Calu3 (cell line): ENCODE measurements around the gene ATP5PF. TPM values are rescaled to one million over a fixed set of nuclear protein-coding genes. Genes with fewer than 3 reads are reported as not detected.
"Not testable (repeated sequence)": the region's sequence is repeated elsewhere in the genome, so short reads cannot be mapped to it uniquely, and the experiment has no call there.

Source experiments
- Bru-seq: library from RNA; stranded (reverse); fragments of 400-500 nt; gene quantifications from one replicate; lab custom pipeline; 2021; lab: Mats Ljungman, UMichigan
- BruChase-seq, 2 experiments: library from RNA; stranded (reverse); fragments of 400-500 nt; gene quantifications; one replicate each; lab custom pipeline; 2021; lab: Mats Ljungman, UMichigan
- BruUV-seq: library from RNA; stranded (reverse); fragments of 400-500 nt; replicated peaks from 2 replicates; lab custom pipeline; 2021; lab: Mats Ljungman, UMichigan
- CTCF ChIA-PET: fragments of 300-600 bp; sonication (Branson Sonifier 250); formaldehyde crosslinking; loops from one replicate; lab custom pipeline; 2022; ENCODE audit warnings: antibody characterized with exemption; lab: Charles Lee
- DNase-seq: peaks from one replicate; pipeline ENCODE4 v3.0.0; 2022
- H3K27ac Mint-ChIP-seq: one replicate; pipeline ENCODE4 v1.8.0; 2022; ENCODE audit warnings: mixed read lengths; ENCODE audit not compliant: unreplicated experiment
- H3K27me3 Mint-ChIP-seq: one replicate; pipeline ENCODE4 v1.8.0; 2022; ENCODE audit warnings: mixed read lengths; ENCODE audit not compliant: unreplicated experiment
- H3K36me3 Mint-ChIP-seq: one replicate; pipeline ENCODE4 v1.8.0; 2022; ENCODE audit warnings: mild to moderate bottlenecking, moderate library complexity, mixed read lengths; ENCODE audit not compliant: insufficient read depth, unreplicated experiment
- H3K4me1 Mint-ChIP-seq: one replicate; pipeline ENCODE4 v1.8.0; 2022; ENCODE audit warnings: mild to moderate bottlenecking, low read depth, mixed read lengths; ENCODE audit not compliant: unreplicated experiment
- H3K4me3 Mint-ChIP-seq: one replicate; pipeline ENCODE4 v1.8.0; 2022; ENCODE audit warnings: mild to moderate bottlenecking, low read depth, moderate library complexity, mixed read lengths; ENCODE audit not compliant: unreplicated experiment
- H3K9me3 Mint-ChIP-seq: one replicate; pipeline ENCODE4 v1.8.0; 2022; ENCODE audit warnings: low read depth, mixed read lengths; ENCODE audit not compliant: unreplicated experiment
- CTCF ChIP-seq: fragments of 200-600 bp; IDR thresholded peaks from one replicate; pipeline ENCODE4 v1.8.0; 2022; ENCODE audit warnings: antibody characterized with exemption; ENCODE audit not compliant: unreplicated experiment
- intact Hi-C: fragments of 100-400 bp; cut with micrococcal nuclease; formaldehyde crosslinking; loops from one replicate; pipeline ENCODE4 v1.10.0; 2022; ENCODE audit not compliant: unreplicated experiment
- long read RNA-seq: library from polyadenylated mRNA; stranded (forward); transcript quantifications from one replicate; pipeline ENCODE4 v2.0.0, GENCODE V29; 2022
- total RNA-seq: library from RNA; stranded (reverse); gene quantifications from 2 replicates; pipeline ENCODE4 v1.2.3, GENCODE V29; 2022

ATP5PF gene
- total RNA-seq (91.0 and 95.2 TPM in 2 replicates), Bru-seq, nascent RNA (percentile 68 among the genes with signal in this experiment), BruChase-seq, experiment 1, labeled RNA remaining after a 6-hour chase (percentile 56 among the genes with signal in this experiment), BruChase-seq, experiment 2, labeled RNA remaining after a 2-hour chase (percentile 53 among the genes with signal in this experiment)
- long read RNA-seq, transcript ATP5PF-201 (4 exons, 614 nt), result major isoform, 401 of 430 reads
- long read RNA-seq, transcript ATP5PF-205 (5 exons, 589 nt), result minor isoform, 9 of 430 reads
- long read RNA-seq, transcript ATP5PF-204 (4 exons, 1,179 nt), result minor isoform, 9 of 430 reads
- long read RNA-seq, partial matches to known transcripts, result 1 of 430 reads
- long read RNA-seq, other reads (novel, unspliced or antisense), result 4 of 430 reads

GRCh38 chr21:25734904-25735645 is at the start of gene ATP5PF, which contains the start of gene GABPA:
Gene ATP5PF, minus strand, starts transcription at chr21:25734904. Its CDS starts 5,110 bp downstream, at chr21:25729794.
Gene GABPA, plus strand, starts transcription at chr21:25734972. Its CDS starts 6,627 bp downstream, at chr21:25741599.
- BruUV-seq, result no TSS peak
- Mint-ChIP-seq H3K27ac (peak within 1 kb of the TSS; percentile 100), H3K9me3 (no peaks in the 10 kb centered on the region), H3K4me1 (peaks cover 7% of the 10 kb centered on the region), H3K36me3 (peaks cover 34% of the 10 kb centered on the region), H3K4me3 (peak within 1 kb of the TSS; percentile 87), H3K27me3 (no peaks in the 10 kb centered on the region)
- DNase-seq, result peak; percentile 92
- CTCF ChIA-PET, result interaction anchor here (0.6 kb wide), 1 partner anchor 158 kb away, joined by 5 read pairs; no protein-coding TSS in a partner anchor
- TF ChIP-seq CTCF, result no peak
- intact Hi-C loops, result no loop called here

- H3K9me3 Mint-ChIP-seq, H3K27me3 Mint-ChIP-seq, H3K4me1 Mint-ChIP-seq, CTCF ChIA-PET, H3K27ac Mint-ChIP-seq, intact Hi-C loops, H3K36me3 Mint-ChIP-seq, H3K4me3 Mint-ChIP-seq, DNase-seq, BruUV-seq: not testable (repeated sequence)
Measured at GRCh38 chr21:25778126-25778875, 43.6 kb upstream of the ATP5PF start.

DNA sequence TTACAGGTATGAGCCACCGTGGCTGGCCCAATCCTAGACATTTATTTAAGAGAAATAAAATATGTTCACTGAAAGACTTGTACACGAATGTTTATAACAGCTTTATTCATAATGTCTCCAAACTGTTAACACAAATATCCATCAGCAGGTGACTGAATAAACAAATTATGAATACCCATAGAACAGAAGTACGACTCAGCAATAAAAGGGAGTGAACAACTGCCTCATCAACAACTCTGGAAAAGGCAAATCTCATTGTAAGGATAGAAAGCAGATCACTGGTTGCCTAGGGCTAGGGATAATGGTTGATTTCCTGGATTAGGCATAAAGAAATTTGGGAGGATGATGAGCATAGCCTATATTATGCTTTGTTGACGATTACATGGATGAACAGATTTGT is 41.7 kb upstream of the ATP5PF start:
- no peaks in the 10 kb centered on the region for H3K36me3 Mint-ChIP-seq

DNA sequence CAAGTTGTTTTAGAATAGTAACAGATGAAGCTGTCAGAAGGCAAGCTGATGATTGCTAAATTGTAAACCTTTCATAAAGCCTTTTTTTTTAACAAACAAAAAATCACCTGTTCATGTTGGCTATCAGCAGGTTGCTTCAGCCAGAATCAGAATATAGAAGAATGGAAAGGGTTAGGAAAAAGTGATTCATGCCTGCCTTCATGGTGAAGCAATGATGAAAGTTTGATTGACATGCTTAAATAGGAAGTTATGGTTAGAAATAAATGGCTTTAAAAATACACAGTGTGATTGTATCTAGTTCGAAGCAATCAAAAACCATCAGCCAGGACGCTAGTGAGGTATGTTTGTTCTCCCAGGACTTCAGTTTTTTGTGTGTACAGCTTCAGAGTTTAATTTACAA is 38.0 kb upstream of the ATP5PF start:
- H3K9me3 Mint-ChIP-seq, result no peaks in the 10 kb centered on the region
- intact Hi-C loops, result no loop called here
- no peaks in the 10 kb centered on the region for H3K4me1 Mint-ChIP-seq
- DNase-seq, result no peak
- H3K27me3 Mint-ChIP-seq, result no peaks in the 10 kb centered on the region
- H3K36me3 Mint-ChIP-seq, result no peaks in the 10 kb centered on the region
- no peak overlapping the region for H3K27ac Mint-ChIP-seq
- CTCF ChIA-PET, result no interaction called here
- TF ChIP-seq CTCF, result no peak
- no TSS peak for BruUV-seq
- no peak overlapping the region for H3K4me3 Mint-ChIP-seq

More for the DNA sequence above, 41.7 kb upstream of the ATP5PF start:
- H3K9me3 Mint-ChIP-seq, result no peaks in the 10 kb centered on the region
- no TSS peak for BruUV-seq
- intact Hi-C loops, result no loop called here
- CTCF ChIA-PET, result no interaction called here
- no peak for TF ChIP-seq CTCF
- no peak for DNase-seq
- no peak overlapping the region for H3K4me3 Mint-ChIP-seq
- no peaks in the 10 kb centered on the region for H3K27me3 Mint-ChIP-seq
- H3K27ac Mint-ChIP-seq, result no peak overlapping the region
- no peaks in the 10 kb centered on the region for H3K4me1 Mint-ChIP-seq
